ENCODE measurements around the gene OR6S1. TPM values are rescaled to one million over a fixed set of nuclear protein-coding genes. Genes with fewer than 3 reads are reported as not detected.
A peak's percentile ranks its signal among the peaks of the same experiment; 100 is the strongest.

The OR6S1 gene
- total RNA-seq, 1 donor from 2014 or later = not detected

DNA sequence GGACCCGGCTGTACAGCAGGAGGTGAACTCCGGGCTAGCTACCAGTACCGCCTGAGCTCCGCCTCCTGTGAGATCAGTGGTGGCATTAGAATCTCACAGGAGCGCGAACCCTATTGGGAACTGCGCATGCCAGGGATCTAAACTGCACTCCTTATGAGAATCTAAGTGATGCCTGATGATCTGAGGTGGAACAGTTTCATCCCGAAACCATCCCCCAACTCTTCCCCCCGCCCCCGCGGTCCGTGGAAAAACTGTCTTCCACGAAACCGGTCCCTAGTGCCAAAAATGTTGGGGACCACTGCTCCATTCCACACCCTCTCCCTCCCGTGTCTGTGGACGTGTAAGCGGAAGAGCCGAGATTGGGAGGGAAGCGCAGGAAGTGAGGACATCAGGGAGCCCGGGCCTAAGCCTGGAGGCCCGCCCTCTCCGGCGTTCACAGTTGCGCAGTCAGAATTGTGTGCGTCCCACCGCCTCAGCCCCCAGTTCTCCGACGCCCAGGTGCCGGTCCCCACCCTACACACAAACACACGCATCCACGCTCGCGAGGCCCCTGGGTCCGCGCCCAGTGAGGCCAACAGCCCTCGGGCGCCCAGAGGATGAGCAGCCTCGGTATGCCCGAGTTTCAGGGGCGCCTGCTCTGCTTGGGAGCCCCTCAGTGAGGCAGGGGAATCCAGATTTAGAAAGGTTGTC lies 41.1 kb upstream of the OR6S1 start:
- Histone ChIP-seq H3K27me3 (ENCODE audit: low read depth) (no peaks in the 10 kb centered on the region), H3K27ac (peak overlapping the region; percentile 100), H3K9me3 (no peaks in the 10 kb centered on the region), H3K36me3 (no peaks in the 10 kb centered on the region), H3K4me3 (peak overlapping the region; percentile 81), H3K4me1 (peaks cover 42% of the 10 kb centered on the region)
- intact Hi-C loops (cut with DNase I) = no loop called here
- ATAC-seq (peak; percentile 87 to 90), DNase-seq (peak; percentile 92)
- TF ChIP-seq, protein P1, sequence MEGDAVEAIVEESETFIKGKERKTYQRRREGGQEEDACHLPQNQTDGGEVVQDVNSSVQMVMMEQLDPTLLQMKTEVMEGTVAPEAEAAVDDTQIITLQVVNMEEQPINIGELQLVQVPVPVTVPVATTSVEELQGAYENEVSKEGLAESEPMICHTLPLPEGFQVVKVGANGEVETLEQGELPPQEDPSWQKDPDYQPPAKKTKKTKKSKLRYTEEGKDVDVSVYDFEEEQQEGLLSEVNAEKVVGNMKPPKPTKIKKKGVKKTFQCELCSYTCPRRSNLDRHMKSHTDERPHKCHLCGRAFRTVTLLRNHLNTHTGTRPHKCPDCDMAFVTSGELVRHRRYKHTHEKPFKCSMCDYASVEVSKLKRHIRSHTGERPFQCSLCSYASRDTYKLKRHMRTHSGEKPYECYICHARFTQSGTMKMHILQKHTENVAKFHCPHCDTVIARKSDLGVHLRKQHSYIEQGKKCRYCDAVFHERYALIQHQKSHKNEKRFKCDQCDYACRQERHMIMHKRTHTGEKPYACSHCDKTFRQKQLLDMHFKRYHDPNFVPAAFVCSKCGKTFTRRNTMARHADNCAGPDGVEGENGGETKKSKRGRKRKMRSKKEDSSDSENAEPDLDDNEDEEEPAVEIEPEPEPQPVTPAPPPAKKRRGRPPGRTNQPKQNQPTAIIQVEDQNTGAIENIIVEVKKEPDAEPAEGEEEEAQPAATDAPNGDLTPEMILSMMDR (IDR thresholded peaks at IDR 0.05) = no peak

DNA sequence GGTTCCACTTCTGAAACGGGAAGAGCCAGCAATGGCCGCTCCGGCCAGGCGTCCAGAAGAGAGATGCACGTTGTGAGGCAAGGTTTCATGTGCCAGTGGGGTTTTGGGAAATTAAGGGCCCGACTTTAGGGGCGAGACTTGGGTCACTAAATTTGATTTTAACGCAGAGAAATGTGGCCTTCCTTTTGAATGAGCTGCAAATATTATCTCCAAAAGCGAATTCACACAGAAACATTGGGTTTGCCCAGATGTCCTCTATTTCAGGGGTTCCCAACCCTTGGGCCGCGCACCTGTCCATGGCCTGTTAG lies 40.6 kb upstream of the OR6S1 start:
- DNase-seq (no peak), ATAC-seq (no peak)
- Histone ChIP-seq H3K27ac (peak overlapping the region; percentile 100), H3K27me3 (ENCODE audit: low read depth) (no peaks in the 10 kb centered on the region), H3K9me3 (no peaks in the 10 kb centered on the region), H3K36me3 (no peaks in the 10 kb centered on the region), H3K4me3 (peak overlapping the region; percentile 81), H3K4me1 (peaks cover 37% of the 10 kb centered on the region)
- TF ChIP-seq, protein P1 (IDR thresholded peaks at IDR 0.05) = no peak
- intact Hi-C loops (cut with DNase I) = no loop called here

DNA sequence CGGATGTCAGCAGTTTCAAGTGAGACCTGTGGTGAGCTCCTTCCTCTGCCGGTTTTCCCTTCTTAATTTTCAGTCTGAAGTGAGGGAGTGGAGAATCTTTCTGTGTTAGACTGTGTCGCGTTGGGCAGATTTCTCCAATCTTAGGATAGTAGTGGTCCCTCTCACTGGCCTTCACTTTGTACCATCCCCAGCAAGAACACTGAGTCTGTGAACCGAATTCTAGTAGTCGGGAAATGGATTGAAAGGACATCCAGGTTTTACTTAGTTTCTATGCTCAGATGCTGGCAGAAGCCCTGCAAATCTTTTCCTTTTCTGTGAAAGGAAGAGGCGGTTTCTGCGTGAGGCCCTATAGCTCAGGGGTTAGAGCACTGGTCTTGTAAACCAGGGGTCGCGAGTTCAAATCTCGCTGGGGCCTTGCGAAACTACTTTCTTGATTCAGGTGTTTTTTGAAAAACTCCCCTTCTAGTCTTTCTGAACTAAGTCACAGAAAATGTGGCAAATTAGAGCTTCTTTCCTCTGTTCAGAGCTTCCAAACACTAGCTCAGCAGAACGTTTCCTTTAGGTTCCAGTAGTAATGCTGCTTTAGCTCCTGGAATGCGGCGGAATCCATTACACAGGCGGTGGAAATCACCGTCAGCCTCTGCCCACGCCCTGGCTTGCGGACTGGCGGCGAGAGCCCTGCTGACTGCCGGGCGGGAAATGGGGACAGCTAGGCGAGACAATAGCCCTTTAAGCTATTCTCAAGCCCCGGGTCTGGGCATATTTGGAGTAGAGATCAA lies 40.0 kb upstream of the OR6S1 start:
- ATAC-seq = peak; percentile 59 to 60
- TF ChIP-seq, protein P1 (IDR thresholded peaks at IDR 0.05) = no peak
- intact Hi-C loops (cut with DNase I) = no loop called here

DNA sequence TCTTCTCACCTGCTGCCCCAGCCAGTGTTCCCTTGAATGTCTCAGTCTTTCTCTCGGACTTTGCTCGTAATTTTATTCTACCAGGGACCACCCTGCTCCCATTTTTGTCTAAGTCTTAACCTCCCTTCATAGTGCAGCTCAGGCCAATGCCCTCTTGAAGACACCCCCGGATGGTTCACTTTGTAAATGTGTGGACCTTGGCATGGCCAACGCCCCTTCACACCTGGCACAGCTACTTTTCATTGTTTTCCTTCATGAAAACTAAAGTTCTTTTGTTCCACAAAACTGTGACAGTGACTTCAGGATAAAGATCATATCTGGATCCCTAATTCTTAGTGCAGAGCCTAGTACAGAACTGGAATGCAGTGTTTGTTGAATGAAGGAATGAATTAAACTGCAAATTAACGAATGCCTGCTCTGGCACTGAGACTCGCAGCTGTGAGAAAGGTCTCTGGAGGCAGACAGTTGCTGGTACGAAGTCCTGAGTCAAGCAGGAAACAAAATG lies 39.4 kb upstream of the OR6S1 start:
- TF ChIP-seq, protein P1 (IDR thresholded peaks at IDR 0.05) = no peak
- peak overlapping the region; percentile 81 for H3K4me3 ChIP-seq
- H3K4me1 ChIP-seq = peaks cover 25% of the 10 kb centered on the region
- no peaks in the 10 kb centered on the region for H3K27me3 ChIP-seq (ENCODE audit: low read depth)
- intact Hi-C loops (cut with DNase I) = no loop called here
- DNase-seq = no peak
- no peaks in the 10 kb centered on the region for H3K9me3 ChIP-seq
- ATAC-seq = no peak
- H3K36me3 ChIP-seq = no peaks in the 10 kb centered on the region
- peak overlapping the region; percentile 100 for H3K27ac ChIP-seq

More for the DNA sequence above, 40.0 kb upstream of the OR6S1 start:
- Histone ChIP-seq H3K4me3 (peak overlapping the region; percentile 81), H3K27ac (peak overlapping the region; percentile 100), H3K27me3 (ENCODE audit: low read depth) (no peaks in the 10 kb centered on the region), H3K4me1 (peaks cover 32% of the 10 kb centered on the region), H3K36me3 (no peaks in the 10 kb centered on the region), H3K9me3 (no peaks in the 10 kb centered on the region)
- peak; percentile 84 for DNase-seq

DNA sequence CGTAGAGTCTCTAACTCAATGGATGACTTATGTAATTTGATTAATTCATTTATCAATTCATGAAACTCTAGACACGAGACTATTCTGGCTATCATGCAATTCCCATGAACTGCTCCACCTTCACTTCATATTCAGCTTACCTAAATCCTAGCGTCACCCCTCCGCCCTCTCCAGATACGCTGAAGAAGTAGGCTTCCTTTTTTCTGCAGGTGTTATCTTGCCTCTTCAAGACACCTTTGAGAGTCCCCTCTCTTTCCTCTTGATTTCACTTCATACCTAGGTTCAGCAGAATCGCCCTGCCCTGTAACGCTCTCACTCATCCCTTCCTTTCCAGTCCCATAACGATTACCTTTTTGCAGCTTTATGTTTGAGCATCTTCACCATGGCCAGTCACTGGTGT lies 38.9 kb upstream of the OR6S1 start:
- intact Hi-C loops (cut with DNase I) = no loop called here
- no peaks in the 10 kb centered on the region for H3K27me3 ChIP-seq (ENCODE audit: low read depth)
- no peaks in the 10 kb centered on the region for H3K9me3 ChIP-seq
- H3K4me3 ChIP-seq = no peak overlapping the region
- DNase-seq (no peak), ATAC-seq (no peak)
- no peaks in the 10 kb centered on the region for H3K36me3 ChIP-seq
- TF ChIP-seq, protein P1 (IDR thresholded peaks at IDR 0.05) = no peak
- peak overlapping the region; percentile 100 for H3K27ac ChIP-seq
- H3K4me1 ChIP-seq = peaks cover 20% of the 10 kb centered on the region

Measured in lower lobe of right lung (tissue), 2 donors.